Neuronal stem cell (in vitro differentiated cells): ENCODE results near the gene OR9Q1.

Experiments
- DNase-seq: peaks from one replicate; pipeline ENCODE4 v3.0.0-alpha.2; 2013; ENCODE audit warnings: low spot score
- H2AFZ ChIP-seq: one replicate; pipeline ENCODE4 v1.6.1; 2013; ENCODE audit warnings: mild to moderate bottlenecking, low read length, inconsistent platforms
- H2AK5ac ChIP-seq: 2 replicates; pipeline ENCODE4 v1.6.1; 2013; ENCODE audit warnings: low read depth, mild to moderate bottlenecking, inconsistent platforms, low read length, moderate library complexity, mixed read lengths
- H2BK120ac ChIP-seq: 2 replicates; pipeline ENCODE4 v1.6.1; 2013; ENCODE audit warnings: low read depth, mild to moderate bottlenecking, inconsistent platforms, low read length, moderate library complexity, mixed read lengths
- H2BK12ac ChIP-seq: one replicate; pipeline ENCODE4 v1.6.1; 2013; ENCODE audit warnings: low read length, inconsistent platforms
- H2BK15ac ChIP-seq: 2 replicates; pipeline ENCODE4 v1.6.1; 2013; ENCODE audit warnings: mild to moderate bottlenecking, low read length, inconsistent platforms, mixed read lengths
- H2BK5ac ChIP-seq: one replicate; pipeline ENCODE4 v1.6.1; 2013; ENCODE audit warnings: inconsistent platforms, mild to moderate bottlenecking, low read length, moderate library complexity
- H3K14ac ChIP-seq: one replicate; pipeline ENCODE4 v1.6.1; 2013; ENCODE audit warnings: low read length, inconsistent platforms
- H3K18ac ChIP-seq: 2 replicates; pipeline ENCODE4 v1.6.1; 2013; ENCODE audit warnings: low read length, inconsistent platforms
- H3K23ac ChIP-seq: 2 replicates; pipeline ENCODE4 v1.6.1; 2013; ENCODE audit warnings: low read depth, mild to moderate bottlenecking, mixed read lengths, low read length, inconsistent platforms; ENCODE audit not compliant: poor library complexity
- H3K27ac ChIP-seq: replicated peaks from 3 replicates; pipeline ENCODE4 v1.5.1; 2013; ENCODE audit warnings: low read length, inconsistent platforms
- H3K27me3 ChIP-seq, 3 experiments: 2 replicates each; pipeline ENCODE4 v1.6.1; 2013; ENCODE audit warnings: low read length in 3 of 3, mild to moderate bottlenecking in 2 of 3, inconsistent platforms in 1 of 3, low read depth in 1 of 3, mixed read lengths in 1 of 3, moderate library complexity in 1 of 3; ENCODE audit not compliant: control insufficient read depth in 3 of 3, insufficient read depth in 3 of 3
- H3K36me3 ChIP-seq, 2 donors: replicated peaks in 1 of 2; 2 replicates each; pipeline ENCODE4 v1.6.1; 2013; ENCODE audit warnings: low read length in 2 of 2; ENCODE audit not compliant: control insufficient read depth in 2 of 2, insufficient read depth in 2 of 2
- H3K4ac ChIP-seq: 2 replicates; pipeline ENCODE4 v1.6.1; 2013; ENCODE audit warnings: inconsistent platforms, mild to moderate bottlenecking, low read length, moderate library complexity
- H3K4me1 ChIP-seq, 2 donors: 1 replicate in 1 of 2; 2 replicates in 1 of 2; pipeline ENCODE4 v1.6.1; 2013; ENCODE audit warnings: low read length in 2 of 2, low read depth in 1 of 2; ENCODE audit not compliant: control insufficient read depth in 2 of 2, insufficient read depth in 1 of 2
- H3K4me2 ChIP-seq: one replicate; pipeline ENCODE4 v1.6.1; 2013; ENCODE audit warnings: mild to moderate bottlenecking, low read length, inconsistent platforms; ENCODE audit not compliant: insufficient read depth, poor library complexity, severe bottlenecking
- H3K4me3 ChIP-seq, 2 donors: 2 replicates each; pipeline ENCODE4 v1.5.1; 2013; ENCODE audit warnings: low read length in 2 of 2, mild to moderate bottlenecking in 2 of 2, inconsistent platforms in 1 of 2, moderate library complexity in 1 of 2
- H3K79me1 ChIP-seq: one replicate; pipeline ENCODE4 v1.6.1; 2013; ENCODE audit warnings: low read depth, mild to moderate bottlenecking, inconsistent platforms, low read length, moderate library complexity
- H3K9ac ChIP-seq: one replicate; pipeline ENCODE4 v1.6.1; 2013; ENCODE audit warnings: mild to moderate bottlenecking, low read depth, low read length, inconsistent platforms; ENCODE audit not compliant: poor library complexity
- H3K9me3 ChIP-seq, 2 donors: replicated peaks in 1 of 2; 2 replicates each; pipeline versions ENCODE3 to v1.6.1; 2013; ENCODE audit warnings: low read length in 2 of 2, mild to moderate bottlenecking in 2 of 2, inconsistent platforms in 1 of 2, low read depth in 1 of 2, mixed read lengths in 1 of 2, moderate library complexity in 1 of 2; ENCODE audit not compliant: control insufficient read depth in 2 of 2, insufficient read depth in 1 of 2
- H4K8ac ChIP-seq: one replicate; pipeline ENCODE4 v1.6.1; 2013; ENCODE audit warnings: low read depth, mild to moderate bottlenecking, inconsistent platforms, low read length, moderate library complexity
- H4K91ac ChIP-seq: one replicate; pipeline ENCODE4 v1.6.1; 2013; ENCODE audit warnings: low read length, low read depth, mild to moderate bottlenecking, inconsistent platforms; ENCODE audit not compliant: poor library complexity
- WGBS, 2 donors: extraction: QIAGEN DNeasy Blood & Tissue Kit; methylation state at CpG; one replicate each; pipeline ENCODE4 v1.1.7; 2013; ENCODE audit warnings: missing lambda C conversion rate in 2 of 2, mixed read lengths in 1 of 2; ENCODE audit not compliant: insufficient read length in 2 of 2, insufficient replicate concordance in 1 of 2; ENCODE audit errors: extremely low coverage in 2 of 2; 5-methylcytosine and 5-hydroxymethylcytosine counted together

OR9Q1 gene

DNA sequence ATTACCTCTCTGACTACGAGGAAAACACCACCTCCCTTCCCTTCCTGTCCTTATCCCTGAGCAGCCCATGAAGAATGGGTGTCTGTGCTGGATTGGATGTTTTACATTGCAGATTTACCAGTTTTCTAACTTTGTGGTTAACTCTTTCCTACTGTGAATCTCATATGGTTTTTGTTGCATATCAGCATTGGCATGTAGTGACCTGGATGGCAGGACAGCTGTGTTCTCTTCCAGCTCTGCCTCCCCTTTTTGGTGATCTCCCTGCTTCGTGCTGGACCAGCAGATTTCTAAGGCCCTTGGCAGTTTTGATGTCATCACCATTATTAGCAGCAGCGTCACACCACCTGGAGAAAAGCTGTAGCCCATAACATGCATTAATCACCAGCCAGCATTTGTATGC, 33.8 kb downstream of the OR9Q1 start:
- WGBS, 2 donors, result no CpG with 5 or more reads among the region's 3 CpGs
- Histone ChIP-seq H4K91ac (no peak overlapping the region), H2BK15ac (no peak overlapping the region), H2AK5ac (no peak overlapping the region), H3K27me3 (no peaks in the 10 kb centered on the region), H3K4me2 (no peak overlapping the region), H4K8ac (no peak overlapping the region), H3K79me1 (no peaks in the 10 kb centered on the region), H2BK120ac (no peak overlapping the region), H3K27ac (no peak overlapping the region), H3K36me3 (no peaks in the 10 kb centered on the region), H3K9me3 (no peaks in the 10 kb centered on the region), H2BK12ac (no peak overlapping the region), H3K14ac (no peak overlapping the region), H3K4me1 (peaks cover 8% of the 10 kb centered on the region in 2 donors), H3K23ac (no peak overlapping the region), H2BK5ac (no peak overlapping the region), H3K4ac (no peak overlapping the region), H2AFZ (no peak overlapping the region), H3K9ac (no peak overlapping the region), H3K4me3 (no peak overlapping the region), H3K18ac (no peak overlapping the region)
- DNase-seq, result no peak

DNA sequence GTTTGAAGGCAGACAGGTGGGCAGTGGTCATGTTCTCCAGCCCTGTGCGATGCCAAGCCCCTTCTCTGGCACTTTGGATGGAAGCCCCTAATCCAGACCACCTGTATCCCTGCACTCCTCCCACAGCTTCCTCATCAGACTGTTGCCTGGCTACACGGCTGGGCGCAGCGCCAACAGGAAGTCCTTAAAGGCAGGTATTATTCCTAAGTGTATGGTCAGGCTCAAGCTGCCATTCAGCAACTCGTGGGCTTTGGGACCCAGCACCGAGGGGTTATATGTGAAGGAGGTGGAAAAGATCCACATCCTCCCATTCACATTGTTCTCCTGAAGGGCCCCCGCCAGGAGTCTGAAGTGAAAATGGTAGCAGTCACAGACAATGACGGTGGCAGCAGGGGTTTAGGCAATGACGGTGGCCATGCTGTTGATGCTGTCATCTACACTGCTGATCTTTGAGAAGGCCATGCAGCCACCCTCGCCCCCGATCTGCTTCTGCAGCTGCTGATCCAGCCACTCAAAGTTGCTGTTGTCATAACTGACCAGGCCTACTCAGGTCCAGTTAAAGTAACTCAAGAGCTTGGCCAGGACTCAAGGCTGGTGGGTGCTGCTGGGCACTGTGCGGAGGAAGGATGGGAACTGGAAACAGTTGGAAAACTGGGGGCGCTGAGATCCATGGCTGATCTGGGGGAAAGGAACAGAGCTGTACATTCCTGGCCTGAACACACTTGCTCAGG, 34.8 kb downstream of the OR9Q1 start:
- Histone ChIP-seq H2BK120ac (no peak overlapping the region), H4K91ac (no peak overlapping the region), H3K23ac (no peak overlapping the region), H3K18ac (peak overlapping the region; percentile 86), H3K4ac (peak overlapping the region; percentile 47), H2AFZ (peak overlapping the region; percentile 31), H3K4me2 (no peak overlapping the region), H3K9me3 (no peaks in the 10 kb centered on the region), H3K4me1 (peaks cover 8% of the 10 kb centered on the region in 2 donors), H4K8ac (peak overlapping the region; percentile 68), H2AK5ac (peak overlapping the region; percentile 1), H3K36me3 (no peaks in the 10 kb centered on the region), H2BK12ac (peak overlapping the region; percentile 33), H3K79me1 (no peaks in the 10 kb centered on the region), H2BK15ac (peak overlapping the region; percentile 87), H2BK5ac (peak overlapping the region; percentile 69), H3K27me3 (no peaks in the 10 kb centered on the region), H3K14ac (no peak overlapping the region), H3K4me3 (no peak overlapping the region), H3K9ac (no peak overlapping the region), H3K27ac (peak overlapping the region; percentile 17)
- no CpG with 5 or more reads among the region's 13 CpGs for WGBS, 2 donors
- DNase-seq, result no peak

DNA sequence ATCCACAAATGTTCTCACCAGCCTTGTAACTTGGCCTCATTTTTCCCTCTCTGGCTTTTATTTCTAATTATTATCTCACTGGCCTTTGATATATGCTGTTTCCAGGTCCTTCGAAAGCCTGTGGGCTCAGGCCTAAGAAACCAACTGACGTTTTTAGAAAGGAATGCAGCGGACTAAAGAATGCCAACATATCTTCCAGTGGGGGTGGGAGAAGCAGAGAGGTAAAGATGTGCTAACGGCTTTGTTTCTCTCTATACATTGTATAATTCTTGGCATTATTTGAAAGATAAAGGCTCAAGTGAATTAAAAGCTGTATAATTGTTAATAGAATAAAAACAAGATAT, 35.3 kb downstream of the OR9Q1 start:
- Histone ChIP-seq H3K4me1 (peaks cover 8% of the 10 kb centered on the region in 2 donors), H4K8ac (no peak overlapping the region), H3K9ac (no peak overlapping the region), H3K9me3 (no peaks in the 10 kb centered on the region), H3K4ac (no peak overlapping the region), H3K4me2 (no peak overlapping the region), H2BK15ac (no peak overlapping the region), H3K27me3 (no peaks in the 10 kb centered on the region), H3K79me1 (no peaks in the 10 kb centered on the region), H2BK12ac (peak overlapping the region; percentile 33), H2BK5ac (peak overlapping the region; percentile 69), H2AK5ac (no peak overlapping the region), H3K14ac (no peak overlapping the region), H3K36me3 (no peaks in the 10 kb centered on the region), H3K23ac (no peak overlapping the region), H2AFZ (peak overlapping the region; percentile 31), H3K18ac (peak overlapping the region; percentile 86), H3K4me3 (no peak overlapping the region), H3K27ac (peak overlapping the region; percentile 17), H2BK120ac (no peak overlapping the region), H4K91ac (no peak overlapping the region)
- no CpG with 5 or more reads among the region's 4 CpGs for WGBS, 2 donors
- DNase-seq, result peak; percentile 43

DNA sequence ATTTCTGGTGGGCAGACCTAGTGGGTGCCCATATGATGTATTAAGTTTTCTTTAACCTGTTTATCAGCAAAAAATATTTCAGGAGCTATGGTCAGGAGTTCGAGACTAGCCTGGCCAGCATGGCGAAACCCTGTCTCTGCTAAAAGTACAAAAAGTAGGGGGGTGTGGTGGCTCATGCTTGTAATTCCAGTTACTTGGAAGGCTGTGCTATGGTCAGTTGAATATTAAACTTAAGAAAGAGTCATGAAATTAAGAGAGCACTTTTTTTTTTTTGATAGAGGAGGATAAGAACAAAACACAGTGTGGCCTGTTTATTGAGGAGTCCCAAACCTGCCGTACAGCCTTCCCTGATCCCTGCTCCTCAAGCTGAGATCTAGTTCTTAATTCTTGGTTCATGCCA, 36.9 kb downstream of the OR9Q1 start:
- H3K9me3 ChIP-seq, result no peaks in the 10 kb centered on the region
- no peak for DNase-seq
- no peak overlapping the region for H3K4me3 ChIP-seq
- H3K4me1 ChIP-seq, result peaks cover 8% of the 10 kb centered on the region in 2 donors
- H2AFZ ChIP-seq, result no peak overlapping the region
- H3K27me3 ChIP-seq, result no peaks in the 10 kb centered on the region
- H3K27ac ChIP-seq, result no peak overlapping the region
- no peak overlapping the region for H4K91ac ChIP-seq
- no peak overlapping the region for H3K9ac ChIP-seq
- H4K8ac ChIP-seq, result no peak overlapping the region
- no peak overlapping the region for H2BK120ac ChIP-seq
- no peak overlapping the region for H2BK15ac ChIP-seq
- no CpG with 5 or more reads among the region's 3 CpGs for WGBS, 2 donors
- H3K23ac ChIP-seq, result no peak overlapping the region
- H2AK5ac ChIP-seq, result no peak overlapping the region
- no peak overlapping the region for H2BK5ac ChIP-seq
- no peaks in the 10 kb centered on the region for H3K79me1 ChIP-seq
- no peak overlapping the region for H3K4me2 ChIP-seq
- H3K36me3 ChIP-seq, result no peaks in the 10 kb centered on the region
- no peak overlapping the region for H2BK12ac ChIP-seq
- no peak overlapping the region for H3K4ac ChIP-seq
- no peak overlapping the region for H3K14ac ChIP-seq
- no peak overlapping the region for H3K18ac ChIP-seq
